A549 (cell line): ENCODE measurements around the gene SLC2A4RG. TPM values are rescaled to one million over a fixed set of nuclear protein-coding genes. Genes with fewer than 3 reads are reported as not detected.

Experiments used
- ATAC-seq, 2 experiments: fragments of 200-7000 bp in 1 of 2; fragments of >200 bp in 1 of 2; cut with Nextera tagmentation in 1 of 2; cut with Tn5 transposase in 1 of 2; 3 replicates each; pipeline versions ENCODE4 v1.8.0 to v1.9.1; 2018 to 2020; ENCODE audit warnings: mild to moderate bottlenecking in 1 of 2, moderate library complexity in 1 of 2
- CTCF ChIA-PET: fragments of 300-600 bp; sonication (Branson Sonifier 250); formaldehyde crosslinking; extraction: SDS; loops from one replicate; lab custom pipeline; 2021; ENCODE audit warnings: antibody characterized with exemption, inconsistent platforms; lab: Yijun Ruan, JAX
- POLR2A ChIA-PET: fragments of 350-600 bp; formaldehyde crosslinking; extraction: SDS; loops from one replicate; lab custom pipeline; 2021; ENCODE audit warnings: antibody characterized with exemption, inconsistent platforms; lab: Yijun Ruan, JAX
- DNase-seq, 2 experiments: peaks; one replicate each; pipeline versions ENCODE4 v3.0.0 to v3.0.0-alpha.2; 2011 to 2016; ENCODE audit warnings: low read depth in 1 of 2, low spot score in 1 of 2
- FAIRE-seq: peaks from 2 replicates; lab custom pipeline; 2011; peaks lifted over from hg19 to GRCh38; lab: Jason Lieb, UNC
- H3K27ac ChIP-seq, 2 experiments: fragments of >200 bp; sonication (Bioruptor Twin); formaldehyde crosslinking; 3 replicates each; pipeline ENCODE4 v1.5.1; 2016 to 2017
- H3K4me1 ChIP-seq: fragments of >200 bp; sonication (Bioruptor Twin); formaldehyde crosslinking; 3 replicates; pipeline ENCODE4 v1.6.1; 2016
- H3K4me2 ChIP-seq: fragments of >200 bp; sonication (Bioruptor Twin); formaldehyde crosslinking; 3 replicates; pipeline ENCODE4 v1.6.1; 2016
- H3K4me3 ChIP-seq: fragments of >200 bp; sonication (Bioruptor Twin); formaldehyde crosslinking; 3 replicates; pipeline ENCODE4 v1.5.1; 2016
- H3K9me3 ChIP-seq: fragments of >200 bp; sonication (Bioruptor Twin); formaldehyde crosslinking; 3 replicates; pipeline ENCODE4 v1.6.1; 2016
- ATOH8 ChIP-seq: fragments of 250-450 bp; sonication (Bioruptor Pico); IDR thresholded peaks from 2 replicates; pipeline ENCODE4 v1.5.0; 2020; ENCODE audit warnings: low read depth, mild to moderate bottlenecking, moderate library complexity
- CBX8 ChIP-seq: fragments of 200-600 bp; sonication (generic); IDR thresholded peaks from 2 replicates; pipeline ENCODE4 v1.6.1; 2016
- CTCF ChIP-seq: fragments of >200 bp; sonication (Bioruptor Twin); formaldehyde crosslinking; IDR thresholded peaks from 3 replicates; pipeline ENCODE4 v1.5.1; 2016
- ELK1 ChIP-seq: fragments of 150-350 bp; IDR thresholded peaks from 2 replicates; pipeline ENCODE4 v1.6.1; 2014; ENCODE audit warnings: low read depth, mild to moderate bottlenecking, low read length
- ESRRA ChIP-seq: fragments of 150-350 bp; IDR thresholded peaks from 2 replicates; pipeline ENCODE4 v1.6.1; 2014; ENCODE audit warnings: mild to moderate bottlenecking, low read length, borderline replicate concordance
- FOSB ChIP-seq: fragments of 250-450 bp; sonication (Bioruptor Pico); IDR thresholded peaks from 2 replicates; pipeline ENCODE4 v1.5.0; 2020; ENCODE audit warnings: mild to moderate bottlenecking, moderate library complexity
- FOSL2 ChIP-seq, 2 experiments: fragments of 450-650 bp in 1 of 2; fragments of >200 bp in 1 of 2; sonication (Bioruptor Twin) in 1 of 2; formaldehyde crosslinking; IDR thresholded peaks; 2 replicates each; pipeline versions ENCODE4 v1.5.0 to v1.6.1; 2016 to 2020; ENCODE audit warnings: mild to moderate bottlenecking in 1 of 2, moderate library complexity in 1 of 2
- HDAC2 ChIP-seq: fragments of 200-600 bp; sonication (generic); IDR thresholded peaks from 2 replicates; pipeline ENCODE4 v1.6.1; 2016
- HEYL ChIP-seq: fragments of 250-450 bp; sonication (Bioruptor Pico); IDR thresholded peaks from 2 replicates; pipeline ENCODE4 v1.8.0; 2021; ENCODE audit warnings: mild to moderate bottlenecking, moderate library complexity
- HOXB13 ChIP-seq: fragments of 250-450 bp; sonication (Bioruptor Pico); IDR thresholded peaks from 2 replicates; pipeline ENCODE4 v1.5.0; 2020; ENCODE audit warnings: low read depth, mild to moderate bottlenecking, moderate library complexity
- HOXB5 ChIP-seq: fragments of 250-450 bp; sonication (Bioruptor Pico); IDR thresholded peaks from 2 replicates; pipeline ENCODE4 v1.5.0; 2020; ENCODE audit warnings: mild to moderate bottlenecking, moderate library complexity
- JUN ChIP-seq, 2 experiments: fragments of >200 bp; sonication (Bioruptor Twin); formaldehyde crosslinking; IDR thresholded peaks; 2 replicates in 1 of 2; 3 replicates in 1 of 2; pipeline ENCODE4 v1.6.1; 2016 to 2017
- KDM1A ChIP-seq: fragments of 200-600 bp; sonication (generic); IDR thresholded peaks from 2 replicates; pipeline ENCODE4 v1.6.1; 2016; ENCODE audit warnings: low read depth, mild to moderate bottlenecking
- KDM5A ChIP-seq: fragments of 200-600 bp; sonication (generic); IDR thresholded peaks from 2 replicates; pipeline ENCODE4 v1.6.1; 2016; ENCODE audit warnings: antibody characterized with exemption, mild to moderate bottlenecking
- MAFK ChIP-seq: fragments of 450-650 bp; IDR thresholded peaks from 2 replicates; pipeline ENCODE4 v1.6.1; 2014; ENCODE audit not compliant: partially characterized antibody
- MAX ChIP-seq: IDR thresholded peaks from 2 replicates; pipeline ENCODE4 v1.6.1; 2012
- NFE2L2 ChIP-seq: fragments of 150-350 bp; conservative IDR thresholded peaks from 2 replicates; pipeline ENCODE4 v1.6.1; 2014; ENCODE audit warnings: low read length
- PBX3 ChIP-seq: IDR thresholded peaks from 2 replicates; pipeline ENCODE4 v1.6.1; 2012
- PHF8 ChIP-seq: fragments of 200-600 bp; sonication (generic); IDR thresholded peaks from 2 replicates; pipeline ENCODE4 v1.6.1; 2016; ENCODE audit warnings: low read depth, mild to moderate bottlenecking, antibody characterized with exemption, moderate library complexity, borderline replicate concordance
- RAD21 ChIP-seq, 2 experiments: fragments of >200 bp in 1 of 2; sonication (Bioruptor Twin) in 1 of 2; formaldehyde crosslinking in 1 of 2; IDR thresholded peaks in 1 of 2; conservative IDR thresholded peaks in 1 of 2; 2 replicates in 1 of 2; 3 replicates in 1 of 2; pipeline ENCODE4 v1.6.1; 2012 to 2018; ENCODE audit warnings: inconsistent platforms in 1 of 2
- SREBF2 ChIP-seq: fragments of 450-650 bp; IDR thresholded peaks from 2 replicates; pipeline ENCODE4 v1.6.1; 2014; ENCODE audit warnings: mild to moderate bottlenecking, moderate library complexity
- TFCP2L1 ChIP-seq: fragments of 250-450 bp; sonication (Bioruptor Pico); IDR thresholded peaks from 2 replicates; pipeline ENCODE4 v1.5.0; 2021; ENCODE audit warnings: mild to moderate bottlenecking
- WGBS: methylation state at CpG from one replicate; pipeline ENCODE4 v1.1.6; 2017; ENCODE audit errors: missing lambda C conversion rate; 5-methylcytosine and 5-hydroxymethylcytosine counted together
- polyA plus RNA-seq, 4 experiments: library from polyadenylated mRNA; depleted of rRNA in 3 of 4; stranded (reverse); fragments of >200 nt; fragmentation: RNase III in 1 of 4; extraction: RNeasy Plus Mini Kit Qiagen cat#74134 plus additional on column Dnase treatment in 1 of 4; gene quantifications; 2 replicates in 3 of 4; 3 replicates in 1 of 4; pipeline ENCODE4 v1.2.3, GENCODE V29; 2011 to 2017
- TF ChIP-seq, protein P1 (sequence below): fragments of 450-650 bp; IDR thresholded peaks from 2 replicates; pipeline ENCODE4 v1.6.1; 2014; ENCODE audit warnings: antibody characterized with exemption

SLC2A4RG gene
- polyA plus RNA-seq, 2 of the 4 experiments (the other 2 are of a cell fraction) = 28.1 to 64.6 TPM

- Histone ChIP-seq H3K4me1 (peaks cover 11% of the 10 kb centered on the region), H3K4me3 (no peak overlapping the region), H3K27ac (no peak overlapping the region)
- ATAC-seq = no peak
- no peak for TF ChIP-seq FOSL2 (IDR thresholded peaks at IDR 0.05)
- no peak for TF ChIP-seq FOSL2 (CRISPR knock-in tag; IDR thresholded peaks at IDR 0.05)
- no peak for TF ChIP-seq RAD21 (conservative IDR thresholded peaks at IDR 0.05 in 1 of 2, IDR thresholded peaks at IDR 0.05 in 1 of 2)
- no peak for TF ChIP-seq CBX8
- no peak for TF ChIP-seq TFCP2L1 (CRISPR knock-in tag)
- no peak for TF ChIP-seq ESRRA
- no peak for TF ChIP-seq MAX
- TF ChIP-seq HOXB5 (CRISPR knock-in tag) = no peak
- no peak for TF ChIP-seq JUN (IDR thresholded peaks at IDR 0.05)
- TF ChIP-seq FOSB (CRISPR knock-in tag) = no peak
- no peak for TF ChIP-seq KDM5A
- TF ChIP-seq HOXB13 = no peak
- TF ChIP-seq CTCF = no peak
- no peak for TF ChIP-seq NFE2L2
- TF ChIP-seq, protein P1, sequence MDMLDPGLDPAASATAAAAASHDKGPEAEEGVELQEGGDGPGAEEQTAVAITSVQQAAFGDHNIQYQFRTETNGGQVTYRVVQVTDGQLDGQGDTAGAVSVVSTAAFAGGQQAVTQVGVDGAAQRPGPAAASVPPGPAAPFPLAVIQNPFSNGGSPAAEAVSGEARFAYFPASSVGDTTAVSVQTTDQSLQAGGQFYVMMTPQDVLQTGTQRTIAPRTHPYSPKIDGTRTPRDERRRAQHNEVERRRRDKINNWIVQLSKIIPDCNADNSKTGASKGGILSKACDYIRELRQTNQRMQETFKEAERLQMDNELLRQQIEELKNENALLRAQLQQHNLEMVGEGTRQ = no peak
- no peak for TF ChIP-seq ELK1
- TF ChIP-seq HEYL (CRISPR knock-in tag) = no peak
- TF ChIP-seq, all 56 proteins: peak for 0
- DNase-seq (no peak), FAIRE-seq (no peak)
- 90% methylated on average over 14 of the region's 14 CpGs for WGBS
- no peaks in the 10 kb centered on the region for H3K9me3 ChIP-seq
- ChIA-PET POLR2A (no interaction called here), CTCF (interaction anchor here (1.2 kb wide), 1 partner anchor 19 kb away, joined by 3 read pairs; no protein-coding TSS in a partner anchor)
- H3K4me2 ChIP-seq = no peak overlapping the region
Measured at GRCh38 chr20:63781181-63781580, 41.6 kb downstream of the SLC2A4RG start.

GRCh38 chr20:63782051-63782471 lies 42.5 kb downstream of the SLC2A4RG start:
- H3K4me1 ChIP-seq = peaks cover 11% of the 10 kb centered on the region
- H3K9me3 ChIP-seq = no peaks in the 10 kb centered on the region
- WGBS = 55% methylated on average over 17 of the region's 18 CpGs
- ChIA-PET CTCF (interaction anchor here (0.5 kb wide), 1 partner anchor 80 kb away, joined by 3 read pairs; no protein-coding TSS in a partner anchor), POLR2A (no interaction called here)
- DNase-seq = no peak
- H3K4me3 ChIP-seq = no peak overlapping the region
- TF ChIP-seq HOXB5 (CRISPR knock-in tag) (no peak), ATOH8 (no peak), HDAC2 (no peak), MAFK (no peak), PHF8 (no peak), KDM1A (no peak), SREBF2 (no peak), FOSL2 (IDR thresholded peaks at IDR 0.05) (no peak), FOSL2 (CRISPR knock-in tag; IDR thresholded peaks at IDR 0.05) (no peak), PBX3 (no peak)
- ATAC-seq = no peak; a peak in 1 of 6 replicates
- no peak for FAIRE-seq
- H3K4me2 ChIP-seq = no peak overlapping the region
- H3K27ac ChIP-seq = no peak overlapping the region
